RKO (cell line): ENCODE data around the gene FHL2.

Source experiments
- DNase-seq: peaks from one replicate; pipeline ENCODE4 v3.0.0-alpha.2; 2016; ENCODE audit warnings: low spot score

FHL2 gene

DNA sequence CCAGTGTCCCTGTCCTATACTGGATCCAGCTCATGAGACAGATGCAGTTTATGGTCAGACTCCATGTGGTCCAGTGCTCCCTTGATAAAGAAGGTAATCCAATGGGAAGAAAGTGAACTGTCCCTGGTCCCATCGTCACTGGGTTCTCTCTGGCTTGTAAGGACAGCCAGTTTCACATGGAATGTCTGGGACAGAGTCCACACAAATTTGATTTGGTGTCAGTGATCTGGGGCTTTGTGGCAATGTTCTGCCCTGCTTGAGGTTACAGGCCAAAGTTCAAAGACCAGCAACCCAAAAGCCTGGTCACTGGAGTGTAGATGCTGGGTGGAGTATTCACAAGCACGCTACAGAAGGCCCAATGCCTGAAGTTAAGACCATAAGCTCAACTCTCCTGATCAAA is 22.2 kb upstream of the FHL2 start:
- no peak for DNase-seq

- DNase-seq, result no peak
Measured at GRCh38 chr2:105418522-105418921, 19.7 kb upstream of the FHL2 start.

GRCh38 chr2:105417857-105418436 is 19.1 kb upstream of the FHL2 start:
- no peak for DNase-seq

DNA sequence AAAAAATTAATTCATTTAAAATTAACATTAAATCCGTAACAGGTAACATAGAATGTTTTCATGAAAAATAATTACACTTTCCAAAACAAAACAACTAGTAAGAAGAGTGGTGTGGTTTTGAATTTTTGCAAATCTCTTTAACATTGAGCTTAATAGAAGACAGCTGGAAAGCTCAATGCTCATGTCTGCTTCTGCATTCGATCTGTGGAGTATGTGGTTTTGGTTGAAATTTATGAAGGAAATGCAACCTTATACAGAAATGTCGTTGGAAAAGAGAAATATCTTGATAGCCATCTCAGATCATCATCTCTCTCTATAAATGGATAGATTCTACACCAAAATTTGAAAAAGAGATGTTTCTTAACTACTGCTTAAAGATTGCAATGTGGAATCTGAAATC is 17.3 kb upstream of the FHL2 start:
- DNase-seq, result no peak

- DNase-seq, result no peak
Measured at GRCh38 chr2:105415007-105415406, 16.2 kb upstream of the FHL2 start.

DNA sequence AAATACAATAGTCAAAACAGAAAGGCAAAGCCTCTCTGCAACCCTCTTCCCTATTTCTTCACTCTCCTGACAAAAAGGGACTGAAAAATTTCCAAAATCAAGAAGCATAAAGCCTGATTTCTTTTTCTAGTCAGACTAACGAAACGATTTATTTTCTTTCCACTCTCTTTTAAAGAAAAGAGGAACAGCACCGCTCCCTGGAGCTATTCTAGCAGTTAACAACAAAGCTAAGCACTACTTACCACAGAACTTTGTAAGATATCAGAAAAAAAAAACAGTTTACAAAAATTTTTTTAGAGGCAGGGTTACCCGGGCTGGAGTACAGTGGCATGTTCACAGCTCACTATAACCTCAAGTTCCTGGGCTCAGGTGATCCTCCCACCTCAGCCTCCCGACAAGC is 14.4 kb upstream of the FHL2 start:
- no peak for DNase-seq

GRCh38 chr2:105412584-105412983 is 13.7 kb upstream of the FHL2 start:
- DNase-seq, result no peak

- no peak for DNase-seq
Measured at GRCh38 chr2:105411720-105412407, 13.0 kb upstream of the FHL2 start.

DNA sequence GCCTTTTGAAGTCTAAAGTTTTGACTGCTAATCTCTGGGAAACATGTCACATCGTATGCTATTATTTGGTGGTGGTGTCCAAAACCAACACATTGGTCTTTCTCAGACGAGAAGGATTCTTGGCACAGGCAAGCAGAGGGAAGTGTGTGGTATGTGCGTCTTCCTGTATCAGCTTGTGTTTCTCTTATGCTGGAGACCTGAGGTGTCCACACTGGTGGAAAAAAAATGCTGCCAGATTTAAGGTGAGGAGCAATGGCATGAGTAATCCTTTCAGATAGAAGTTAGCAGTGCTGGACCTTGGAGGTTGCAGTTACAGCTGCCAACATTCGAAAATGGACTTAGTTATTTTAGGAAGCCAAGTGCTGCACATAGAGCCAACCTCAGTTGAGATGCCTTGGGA is 11.7 kb upstream of the FHL2 start:
- DNase-seq, result no peak

GRCh38 chr2:105409717-105410116 is 10.9 kb upstream of the FHL2 start:
- peak; percentile 10 for DNase-seq

GRCh38 chr2:105407946-105408743 is 9.3 kb upstream of the FHL2 start:
- no peak for DNase-seq

DNA sequence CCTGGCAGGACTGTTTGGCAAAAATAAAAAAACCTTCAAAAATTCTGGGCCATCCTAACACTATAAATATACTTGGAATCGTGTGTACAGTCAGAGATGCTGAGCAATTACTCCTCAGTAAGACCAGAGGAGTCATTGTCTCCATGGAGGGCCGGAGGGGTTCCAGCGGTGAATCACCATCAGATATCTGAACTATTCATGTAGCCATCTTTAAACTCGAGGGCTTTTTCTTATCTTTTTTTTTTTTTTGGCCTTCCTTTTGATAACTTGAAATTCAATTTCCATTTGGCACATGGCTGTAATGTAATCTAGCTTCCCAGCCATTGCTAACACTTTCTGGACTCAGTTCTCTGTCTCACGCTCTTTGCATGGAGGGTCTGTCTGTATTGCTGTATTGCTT is 7.4 kb upstream of the FHL2 start:
- DNase-seq, result peak; percentile 92

DNA sequence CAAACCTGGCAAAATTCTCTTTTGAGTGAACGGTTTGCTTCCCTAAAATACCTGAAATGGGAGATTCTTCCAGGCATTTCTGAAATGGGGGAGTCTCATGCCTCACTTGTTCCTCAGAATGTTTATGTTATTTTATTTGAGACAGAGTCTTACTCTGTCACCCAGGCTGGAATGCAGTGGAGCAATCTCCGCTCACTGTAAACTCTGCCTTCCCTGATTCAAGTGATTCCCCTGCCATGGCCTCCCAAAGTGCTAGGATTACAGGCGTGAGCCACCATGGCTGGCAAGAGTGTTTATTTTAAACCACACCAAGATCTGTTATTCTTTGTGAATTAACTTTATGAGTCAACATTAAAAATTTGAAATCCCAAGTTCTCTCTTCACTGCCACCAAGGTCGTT is 6.4 kb upstream of the FHL2 start:
- DNase-seq, result no peak

DNA sequence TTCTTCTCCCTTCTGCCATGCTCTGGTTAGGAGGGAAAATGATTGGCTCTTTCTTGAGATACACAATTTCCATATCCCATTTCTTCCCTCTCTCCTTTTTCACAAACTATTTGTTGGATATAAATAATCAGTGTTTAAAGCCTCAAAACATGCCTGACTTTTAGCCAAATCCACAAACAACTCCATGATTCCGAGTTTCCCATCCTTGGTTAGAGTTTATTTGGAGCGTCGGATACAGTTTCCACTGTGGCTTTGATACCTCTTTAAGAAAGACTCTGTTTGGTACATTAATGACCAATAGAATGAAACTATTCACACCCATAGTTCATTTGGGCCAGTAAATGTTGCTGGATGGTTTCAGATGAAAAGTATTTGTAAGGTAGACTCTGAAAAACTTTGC is 5.9 kb upstream of the FHL2 start:
- peak; percentile 27 for DNase-seq

- peak; percentile 99 for DNase-seq
Measured at GRCh38 chr2:105403783-105404698, 5.2 kb upstream of the FHL2 start.

- no peak for DNase-seq
Measured at GRCh38 chr2:105403241-105403782, 4.5 kb upstream of the FHL2 start.

- peak; percentile 83 for DNase-seq
Measured at GRCh38 chr2:105402809-105403208, 4.0 kb upstream of the FHL2 start.

GRCh38 chr2:105401867-105402266 is 3.0 kb upstream of the FHL2 start:
- no peak for DNase-seq

DNA sequence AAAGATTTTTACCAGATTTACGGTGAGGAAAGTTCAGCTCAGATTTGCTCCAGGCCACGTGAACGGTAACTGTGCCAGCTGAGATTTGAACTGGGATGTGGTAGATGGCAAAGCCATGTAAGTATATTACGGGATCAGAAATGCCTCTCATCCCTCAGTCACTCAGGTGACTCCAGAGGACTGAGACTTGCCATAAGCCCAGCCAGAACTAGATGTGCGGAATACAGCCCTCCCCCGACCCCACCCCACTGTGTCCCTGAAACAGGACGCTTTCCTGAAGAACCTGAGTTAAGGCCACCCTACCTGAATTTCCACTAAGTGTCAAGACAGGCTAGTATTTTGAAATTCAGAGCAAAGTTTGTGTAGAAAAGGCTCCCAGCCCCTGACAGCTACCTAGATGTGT is 1.3 kb upstream of the FHL2 start:
- DNase-seq, result peak; percentile 87

DNA sequence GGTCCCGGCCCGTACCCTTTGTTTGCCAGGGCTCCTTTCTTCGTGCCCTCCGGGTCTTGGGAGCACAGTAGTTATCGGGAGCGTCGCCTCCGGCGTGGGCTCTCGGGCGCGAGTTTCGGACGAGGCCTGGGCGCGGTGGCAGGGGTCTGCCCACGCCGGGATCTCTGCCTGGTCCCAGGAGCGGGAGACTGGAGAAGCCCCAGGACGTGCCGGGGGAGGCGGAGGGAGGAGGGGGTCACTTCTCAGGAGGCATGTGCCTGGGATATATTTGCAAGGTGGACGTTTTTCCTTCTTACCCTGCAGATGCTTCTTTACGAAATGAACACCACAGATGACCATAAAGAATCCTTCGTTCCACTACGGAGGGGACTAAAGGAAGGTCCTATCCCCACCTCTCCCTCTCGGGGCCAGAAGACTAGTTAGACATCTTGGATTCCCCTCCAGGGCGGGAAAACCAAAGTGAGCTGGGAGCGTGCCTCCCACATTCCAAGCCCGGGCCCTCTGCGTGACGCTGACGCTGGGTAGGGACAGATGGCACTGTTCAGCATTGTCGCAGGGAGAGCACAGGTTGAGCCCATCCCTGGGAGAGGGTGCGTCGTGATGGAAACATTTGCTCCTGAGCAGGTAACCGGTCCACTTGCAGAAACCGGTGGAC is 483 bp upstream of the FHL2 start:
- DNase-seq, result peak; percentile 88

- no peak for DNase-seq
Measured at GRCh38 chr2:105397953-105398335, 907 bp downstream of the FHL2 start.
